BJ (cell line): ENCODE data around the gene KCNS3. TPM values are rescaled to one million over a fixed set of nuclear protein-coding genes. Genes with fewer than 3 reads are reported as not detected.

ENCODE experiments used
- CTCF ChIA-PET: fragments of 350-600 bp; formaldehyde crosslinking; extraction: SDS; loops from one replicate; lab custom pipeline; 2021; ENCODE audit warnings: antibody characterized with exemption, inconsistent platforms; lab: Yijun Ruan, JAX
- POLR2A ChIA-PET: fragments of 300-600 bp; sonication (Branson Sonifier 250); formaldehyde crosslinking; extraction: SDS; loops from one replicate; lab custom pipeline; 2021; ENCODE audit warnings: antibody characterized with exemption; lab: Charles Lee
- DNase-seq: peaks from one replicate; pipeline ENCODE4 v3.0.0-alpha.2; 2011; ENCODE audit warnings: low read depth
- H3K27me3 ChIP-seq: 2 replicates; pipeline ENCODE4 v1.6.0; 2011; ENCODE audit warnings: low read length; ENCODE audit not compliant: control insufficient read depth, insufficient read depth
- H3K36me3 ChIP-seq: 2 replicates; pipeline ENCODE4 v1.5.1; 2011; ENCODE audit warnings: low read length; ENCODE audit not compliant: control insufficient read depth, insufficient read depth
- H3K4me3 ChIP-seq: 2 replicates; pipeline ENCODE4 v1.5.1; 2011; ENCODE audit warnings: low read depth, mild to moderate bottlenecking, control low read depth, low read length
- polyA plus RNA-seq: library from polyadenylated mRNA; depleted of rRNA; stranded (reverse); fragments of >200 nt; gene quantifications from 2 replicates; pipeline ENCODE4 v1.2.3, GENCODE V29; 2011
- TF ChIP-seq, protein P1 (sequence below): IDR thresholded peaks from 2 replicates; pipeline ENCODE4 v1.5.1; 2011; ENCODE audit warnings: low read depth, mild to moderate bottlenecking, control low read depth, inconsistent platforms, low read length, moderate library complexity; ENCODE audit not compliant: insufficient read depth

KCNS3 gene
- polyA plus RNA-seq, 1 experiment, result 4.9 TPM

DNA sequence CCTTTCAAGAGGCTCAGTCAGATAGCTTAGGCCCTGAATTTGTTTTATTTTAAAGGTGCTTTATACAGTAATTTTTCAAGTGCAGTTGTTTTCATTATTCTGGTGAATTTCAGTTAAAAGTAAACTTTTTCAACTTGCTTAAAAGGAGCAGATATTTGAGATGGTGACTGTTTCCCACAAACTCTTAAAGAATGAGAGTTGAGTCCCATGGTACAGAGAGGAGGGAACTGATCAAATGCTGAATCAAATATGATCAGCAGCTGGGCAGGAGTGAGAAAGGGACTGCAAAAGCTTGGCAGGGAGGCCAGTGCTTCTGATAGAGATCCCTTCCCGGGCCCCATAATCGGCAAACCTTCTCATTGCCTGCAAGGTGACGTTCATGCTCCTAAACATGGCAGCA lies 91.2 kb downstream of the KCNS3 start:
- H3K27me3 ChIP-seq, result no peaks in the 10 kb centered on the region
- ChIA-PET POLR2A (no interaction called here), CTCF (no interaction called here)
- H3K36me3 ChIP-seq, result no peaks in the 10 kb centered on the region
- TF ChIP-seq, protein P1, sequence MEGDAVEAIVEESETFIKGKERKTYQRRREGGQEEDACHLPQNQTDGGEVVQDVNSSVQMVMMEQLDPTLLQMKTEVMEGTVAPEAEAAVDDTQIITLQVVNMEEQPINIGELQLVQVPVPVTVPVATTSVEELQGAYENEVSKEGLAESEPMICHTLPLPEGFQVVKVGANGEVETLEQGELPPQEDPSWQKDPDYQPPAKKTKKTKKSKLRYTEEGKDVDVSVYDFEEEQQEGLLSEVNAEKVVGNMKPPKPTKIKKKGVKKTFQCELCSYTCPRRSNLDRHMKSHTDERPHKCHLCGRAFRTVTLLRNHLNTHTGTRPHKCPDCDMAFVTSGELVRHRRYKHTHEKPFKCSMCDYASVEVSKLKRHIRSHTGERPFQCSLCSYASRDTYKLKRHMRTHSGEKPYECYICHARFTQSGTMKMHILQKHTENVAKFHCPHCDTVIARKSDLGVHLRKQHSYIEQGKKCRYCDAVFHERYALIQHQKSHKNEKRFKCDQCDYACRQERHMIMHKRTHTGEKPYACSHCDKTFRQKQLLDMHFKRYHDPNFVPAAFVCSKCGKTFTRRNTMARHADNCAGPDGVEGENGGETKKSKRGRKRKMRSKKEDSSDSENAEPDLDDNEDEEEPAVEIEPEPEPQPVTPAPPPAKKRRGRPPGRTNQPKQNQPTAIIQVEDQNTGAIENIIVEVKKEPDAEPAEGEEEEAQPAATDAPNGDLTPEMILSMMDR, result no peak
- DNase-seq, result no peak
- no peak overlapping the region for H3K4me3 ChIP-seq

DNA sequence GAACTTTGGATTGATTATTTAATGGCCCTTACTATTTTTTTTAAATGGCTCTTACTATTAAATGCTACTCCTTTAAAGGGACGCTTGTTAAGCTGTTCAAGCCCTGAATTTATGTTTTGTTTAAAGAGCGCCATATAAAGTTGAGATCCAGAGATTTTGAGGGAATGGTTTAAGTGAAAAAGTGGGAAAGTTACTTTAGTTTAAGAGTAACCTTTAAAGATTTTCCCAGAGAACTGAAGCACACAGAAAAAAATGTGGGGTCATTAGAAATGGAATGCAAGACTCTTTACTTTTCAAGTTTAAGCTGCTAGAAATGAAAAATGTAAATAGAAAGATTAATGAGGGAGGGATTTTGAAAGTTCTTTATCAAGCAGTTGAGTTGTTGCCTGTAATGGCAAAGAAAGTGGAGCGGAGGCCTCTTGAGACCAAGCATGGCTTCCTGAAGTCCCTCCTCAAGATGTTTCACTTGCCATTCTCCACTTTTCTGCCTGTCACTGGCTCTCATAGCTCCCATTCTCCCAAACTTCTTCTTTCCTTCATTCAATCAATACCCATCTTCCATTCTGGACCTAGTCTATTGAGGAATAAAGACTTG lies 93.2 kb downstream of the KCNS3 start:
- TF ChIP-seq, protein P1, result no peak
- CTCF ChIA-PET, result interaction anchor here (0.5 to 0.9 kb wide), 2 partner anchors 78 to 157 kb away, joined by 3 read pairs; no protein-coding TSS in a partner anchor
- Histone ChIP-seq H3K27me3 (no peaks in the 10 kb centered on the region), H3K4me3 (no peak overlapping the region), H3K36me3 (no peaks in the 10 kb centered on the region)
- POLR2A ChIA-PET, result no interaction called here
- DNase-seq, result no peak

DNA sequence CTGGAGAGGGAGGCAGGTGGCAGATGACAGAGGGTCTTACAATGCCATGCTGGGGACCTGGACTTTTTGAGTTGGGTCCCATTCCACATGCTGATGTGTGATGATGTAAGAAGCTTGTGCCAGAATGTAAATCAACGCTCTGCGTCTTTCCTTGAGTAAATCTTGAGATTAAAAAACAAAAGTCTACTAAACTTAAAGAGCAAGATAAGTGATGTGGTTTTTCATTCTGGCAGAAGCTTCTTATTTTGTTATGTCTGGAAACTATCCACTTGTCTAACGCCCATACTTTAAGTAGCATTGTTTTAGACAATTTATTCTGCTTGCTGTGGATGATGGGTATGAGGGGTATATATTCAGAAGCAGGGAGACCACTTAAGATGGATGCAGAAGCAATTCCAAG lies 94.5 kb downstream of the KCNS3 start:
- POLR2A ChIA-PET, result no interaction called here
- H3K27me3 ChIP-seq, result no peaks in the 10 kb centered on the region
- TF ChIP-seq, protein P1, result no peak
- CTCF ChIA-PET, result no interaction called here
- H3K4me3 ChIP-seq, result no peak overlapping the region
- DNase-seq, result no peak
- no peaks in the 10 kb centered on the region for H3K36me3 ChIP-seq

DNA sequence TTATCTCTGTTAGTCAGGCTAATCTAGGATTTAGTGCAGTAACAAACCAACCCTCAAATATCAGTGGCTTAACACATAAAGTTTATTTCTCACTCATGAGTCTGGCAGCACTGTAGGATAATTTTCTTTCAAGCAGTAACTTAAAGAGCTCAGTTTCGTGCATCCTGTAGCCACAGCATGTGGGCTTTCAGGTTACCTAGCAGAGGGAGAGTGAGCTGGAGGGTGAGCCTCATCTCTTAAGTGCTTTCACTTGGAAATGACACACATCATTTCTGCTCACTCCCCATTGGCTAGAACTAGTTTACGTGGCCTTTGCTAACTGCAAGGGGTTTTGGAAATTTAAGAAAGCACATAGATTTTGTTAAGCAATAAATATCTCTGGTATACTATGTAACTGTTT lies 96.9 kb downstream of the KCNS3 start:
- CTCF ChIA-PET, result interaction anchor here (1.1 kb wide), 1 partner anchor 20 kb away, joined by 3 read pairs; no protein-coding TSS in a partner anchor
- no peak for DNase-seq
- POLR2A ChIA-PET, result no interaction called here
- Histone ChIP-seq H3K4me3 (no peak overlapping the region), H3K27me3 (no peaks in the 10 kb centered on the region), H3K36me3 (no peaks in the 10 kb centered on the region)
- TF ChIP-seq, protein P1, result no peak

DNA sequence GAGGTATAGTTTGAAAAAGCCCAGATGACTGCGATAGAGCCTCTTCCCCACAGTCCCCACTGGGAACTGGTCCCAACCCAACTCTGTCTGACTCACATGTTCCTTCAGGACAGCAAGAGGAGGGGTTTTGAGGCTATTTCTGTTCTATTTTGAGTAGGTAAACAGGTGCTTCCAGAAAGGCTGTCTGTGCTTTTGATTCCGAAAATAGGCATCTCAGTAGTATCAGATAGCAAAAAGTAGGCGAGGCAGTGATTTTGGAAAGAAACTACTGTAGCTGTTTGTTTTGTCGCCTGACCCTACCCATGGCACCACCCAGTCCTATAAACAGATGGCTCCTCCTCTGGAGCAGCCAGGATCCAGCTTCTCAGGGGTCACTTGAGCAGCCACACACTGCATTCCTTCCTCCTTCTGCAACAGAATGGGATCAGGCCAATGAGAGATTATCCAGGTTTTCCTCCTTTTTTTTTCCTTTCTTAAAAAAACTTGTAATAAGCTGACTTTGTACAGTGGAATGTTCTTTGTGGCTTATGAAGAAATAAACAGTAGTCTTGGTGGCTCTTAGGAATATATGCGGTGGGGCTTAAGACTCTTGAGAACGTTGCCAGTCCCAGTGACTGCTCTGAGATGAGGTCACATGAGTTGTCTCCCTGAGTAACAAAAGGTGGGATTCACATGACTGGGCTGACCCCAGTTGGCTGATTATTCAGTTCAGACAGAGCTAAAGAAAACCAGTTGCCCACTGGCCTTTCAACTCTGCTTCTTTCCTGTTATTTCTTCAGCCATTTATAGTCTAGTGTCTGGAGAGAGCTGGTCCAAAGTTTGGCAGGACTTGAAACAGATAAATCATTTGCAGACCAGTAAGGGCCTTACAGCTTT lies 98.6 kb downstream of the KCNS3 start:
- Histone ChIP-seq H3K36me3 (no peaks in the 10 kb centered on the region), H3K4me3 (no peak overlapping the region), H3K27me3 (no peaks in the 10 kb centered on the region)
- ChIA-PET POLR2A (interaction anchor here (0.5 to 0.7 kb wide), 2 partner anchors 90 to 1371 kb away, joined by 3 to 4 read pairs; no protein-coding TSS in a partner anchor), CTCF (interaction anchor here (0.7 to 1.0 kb wide), 3 partner anchors 86 to 1606 kb away, joined by 3 to 4 read pairs (median 3); no protein-coding TSS in a partner anchor)
- TF ChIP-seq, protein P1, result no peak
- DNase-seq, result peak; percentile 98
